CD14-positive monocyte (primary cell): ENCODE measurements around the gene SECISBP2L. TPM values are rescaled to one million over a fixed set of nuclear protein-coding genes. Genes with fewer than 3 reads are reported as not detected.

Experiments
- DNase-seq, 3 donors: peaks; one replicate each; pipeline ENCODE4 v3.0.0-alpha.2; 2011 to 2022
- H2AFZ ChIP-seq: 2 replicates; pipeline ENCODE4 v1.6.0; 2012; ENCODE audit warnings: mild to moderate bottlenecking, low read depth, low read length, inconsistent platforms; ENCODE audit not compliant: insufficient read depth, poor library complexity, severe bottlenecking
- H3K27ac ChIP-seq, 2 donors: 1 replicate in 1 of 2; 2 replicates in 1 of 2; pipeline ENCODE4 v1.5.1; 2012 to 2013; ENCODE audit warnings: low read length in 2 of 2, control low read depth in 1 of 2, inconsistent platforms in 1 of 2, low read depth in 1 of 2, mild to moderate bottlenecking in 1 of 2
- H3K27me3 ChIP-seq, 2 donors: one replicate each; pipeline versions ENCODE4 v1.6.0 to v1.6.1; 2011 to 2013; ENCODE audit warnings: low read length in 2 of 2; ENCODE audit not compliant: control insufficient read depth in 2 of 2, insufficient read depth in 2 of 2
- H3K36me3 ChIP-seq, 2 donors: replicated peaks in 1 of 2; 1 replicate in 1 of 2; 2 replicates in 1 of 2; pipeline versions ENCODE4 v1.5.1 to v1.6.1; 2012 to 2013; ENCODE audit warnings: low read length in 2 of 2, control low read depth in 1 of 2, inconsistent platforms in 1 of 2, mild to moderate bottlenecking in 1 of 2; ENCODE audit not compliant: insufficient read depth in 2 of 2, control insufficient read depth in 1 of 2
- H3K4me1 ChIP-seq, 2 donors: 1 replicate in 1 of 2; 2 replicates in 1 of 2; pipeline versions ENCODE4 v1.5.1 to v1.6.1; 2012 to 2013; ENCODE audit warnings: low read length in 2 of 2, control low read depth in 1 of 2, inconsistent platforms in 1 of 2, mild to moderate bottlenecking in 1 of 2, moderate library complexity in 1 of 2; ENCODE audit not compliant: insufficient read depth in 2 of 2, control insufficient read depth in 1 of 2
- H3K4me2 ChIP-seq: replicated peaks from 2 replicates; pipeline ENCODE3; 2012; ENCODE audit warnings: low read length, moderate library complexity, mild to moderate bottlenecking; ENCODE audit not compliant: poor library complexity, severe bottlenecking; ENCODE audit errors: extremely low read depth
- H3K4me3 ChIP-seq, 3 experiments: fragments of 200-600 bp in 1 of 3; sonication (generic) in 1 of 3; replicated peaks in 1 of 3; 1 replicate in 2 of 3; 2 replicates in 1 of 3; pipeline ENCODE4 v1.5.1; 2011 to 2013; ENCODE audit warnings: low read length in 3 of 3, mild to moderate bottlenecking in 3 of 3, control low read depth in 2 of 3, low read depth in 2 of 3, inconsistent platforms in 1 of 3, moderate library complexity in 1 of 3
- H3K79me2 ChIP-seq: 2 replicates; pipeline ENCODE4 v1.6.0; 2012; ENCODE audit warnings: mild to moderate bottlenecking, control low read depth, inconsistent platforms, low read length, moderate library complexity; ENCODE audit not compliant: insufficient read depth
- H3K9ac ChIP-seq: 2 replicates; pipeline ENCODE4 v1.6.0; 2017; ENCODE audit warnings: low read length, mild to moderate bottlenecking; ENCODE audit not compliant: insufficient read depth, poor library complexity, severe bottlenecking
- H3K9me3 ChIP-seq, 2 donors: replicated peaks in 1 of 2; 1 replicate in 1 of 2; 2 replicates in 1 of 2; pipeline versions ENCODE4 v1.5.1 to v1.6.1; 2012 to 2013; ENCODE audit warnings: low read length in 2 of 2, control low read depth in 1 of 2; ENCODE audit not compliant: control insufficient read depth in 1 of 2, insufficient read depth in 1 of 2
- H4K20me1 ChIP-seq: 2 replicates; pipeline ENCODE4 v1.6.0; 2012; ENCODE audit warnings: mild to moderate bottlenecking, low read length, control low read depth, moderate library complexity; ENCODE audit not compliant: insufficient read depth
- H3K27ac Mint-ChIP-seq, 7 donors: one replicate each; pipeline ENCODE4 v1.8.0; 2020; ENCODE audit warnings: mild to moderate bottlenecking in 7 of 7, mixed read lengths in 7 of 7, moderate library complexity in 6 of 7, inconsistent platforms in 2 of 7
- H3K27me3 Mint-ChIP-seq, 3 donors: one replicate each; pipeline ENCODE4 v1.8.0; 2021 to 2022; ENCODE audit warnings: low read depth in 3 of 3, mild to moderate bottlenecking in 3 of 3, mixed read lengths in 3 of 3, moderate library complexity in 3 of 3, inconsistent platforms in 1 of 3
- H3K36me3 Mint-ChIP-seq, 2 donors: one replicate each; pipeline ENCODE4 v1.8.0; 2020; ENCODE audit warnings: mixed read lengths in 2 of 2, inconsistent platforms in 1 of 2, mild to moderate bottlenecking in 1 of 2
- H3K4me1 Mint-ChIP-seq: one replicate; pipeline ENCODE4 v1.8.0; 2020; ENCODE audit warnings: mild to moderate bottlenecking, mixed read lengths
- H3K4me3 Mint-ChIP-seq, 2 donors: one replicate each; pipeline ENCODE4 v1.8.0; 2020; ENCODE audit warnings: mild to moderate bottlenecking in 2 of 2, mixed read lengths in 2 of 2, moderate library complexity in 1 of 2
- H3K9me3 Mint-ChIP-seq, 7 donors: one replicate each; pipeline ENCODE4 v1.8.0; 2020 to 2022; ENCODE audit warnings: mixed read lengths in 7 of 7, mild to moderate bottlenecking in 6 of 7, moderate library complexity in 6 of 7, inconsistent platforms in 2 of 7
- CTCF ChIP-seq: fragments of 200-600 bp; IDR thresholded peaks from one replicate; pipeline ENCODE4 v1.8.0; 2022; ENCODE audit warnings: antibody characterized with exemption, mild to moderate bottlenecking
- WGBS: methylation state at CpG from one replicate; pipeline ENCODE4 v1.1.5; 2013; ENCODE audit warnings: missing lambda C conversion rate; ENCODE audit not compliant: insufficient coverage; 5-methylcytosine and 5-hydroxymethylcytosine counted together
- intact Hi-C, 2 donors: fragments of 100-400 bp; cut with micrococcal nuclease; formaldehyde crosslinking; loops; one replicate each; pipeline versions ENCODE4 v1.15.0 to v1.15.1; 2023
- polyA plus RNA-seq, 3 donors: library from polyadenylated mRNA; depleted of rRNA in 1 of 3; unstranded in 2 of 3; stranded (reverse) in 1 of 3; fragments of 300-500 nt in 2 of 3; fragments of >200 nt in 1 of 3; fragmentation: Illumina TruSeq in 2 of 3; gene quantifications; 1 replicate in 2 of 3; 2 replicates in 1 of 3; pipeline ENCODE4 v1.2.3, GENCODE V29; 2012 to 2021

SECISBP2L gene
- polyA plus RNA-seq, 3 donors, result 5.0 to 19.8 (median 9.5) TPM

- no peak for TF ChIP-seq CTCF
- Mint-ChIP-seq H3K27me3 (peaks cover 2 to 10% (median 3%) of the 10 kb centered on the region in 3 donors), H3K4me1 (no peaks in the 10 kb centered on the region), H3K27ac (no peak overlapping the region), H3K36me3 (no peaks in the 10 kb centered on the region), H3K9me3 (peaks cover 0 to 2% (median 0%) of the 10 kb centered on the region in 7 donors), H3K4me3 (no peak overlapping the region)
- DNase-seq, result no peak
- Histone ChIP-seq H3K4me3 (no peak overlapping the region), H3K9me3 (no peaks in the 10 kb centered on the region), H3K9ac (no peak overlapping the region), H3K27me3 (no peaks in the 10 kb centered on the region), H3K4me1 (no peaks in the 10 kb centered on the region), H2AFZ (no peak overlapping the region), H3K4me2 (no peak overlapping the region), H3K27ac (no peak overlapping the region), H4K20me1 (no peaks in the 10 kb centered on the region), H3K79me2 (no peaks in the 10 kb centered on the region), H3K36me3 (no peaks in the 10 kb centered on the region)
- 88% methylated on average over 1 of the region's 4 CpGs for WGBS
- intact Hi-C loops, result no loop called here
Observed at GRCh38 chr15:48955370-48955769, 90.9 kb downstream of the SECISBP2L start.

- Histone ChIP-seq H3K4me1 (no peaks in the 10 kb centered on the region), H2AFZ (no peak overlapping the region), H3K9me3 (no peaks in the 10 kb centered on the region), H3K4me3 (no peak overlapping the region), H3K27ac (no peak overlapping the region), H3K79me2 (no peaks in the 10 kb centered on the region), H3K9ac (no peak overlapping the region), H3K27me3 (no peaks in the 10 kb centered on the region), H3K36me3 (no peaks in the 10 kb centered on the region), H4K20me1 (no peaks in the 10 kb centered on the region), H3K4me2 (no peak overlapping the region)
- H3K27ac Mint-ChIP-seq, result no peak overlapping the region
- no peaks in the 10 kb centered on the region for H3K36me3 Mint-ChIP-seq
- no peak for TF ChIP-seq CTCF
- peaks cover 0 to 2% (median 0%) of the 10 kb centered on the region in 7 donors for H3K9me3 Mint-ChIP-seq
- no peak for DNase-seq
- WGBS, result no CpG with 5 or more reads among the region's 5 CpGs
- no peaks in the 10 kb centered on the region for H3K4me1 Mint-ChIP-seq
- peaks cover 2 to 7% (median 3%) of the 10 kb centered on the region in 3 donors for H3K27me3 Mint-ChIP-seq
- no peak overlapping the region for H3K4me3 Mint-ChIP-seq
- intact Hi-C loops, result no loop called here
Observed at GRCh38 chr15:48954538-48954937, 91.7 kb downstream of the SECISBP2L start.
